ENCODE measurements around the gene CACFD1. TPM values are rescaled to one million over a fixed set of nuclear protein-coding genes. Genes with fewer than 3 reads are reported as not detected.

The CACFD1 gene
- total and polyA plus RNA-seq, 9 of the 15 experiments (the other 6 are each of a cell fraction or from before 2014, with no cell fraction given) = 0.11 to 1.4 (median 1.1) TPM; not detected in 2

GRCh38 chr9:133502112-133502511 lies 42.3 kb downstream of the CACFD1 start:
- H3K4me3 ChIP-seq = no peak overlapping the region
- FAIRE-seq (no peak), ATAC-seq (no peak), DNase-seq (ENCODE audit: extremely low read depth in 1 of 4, low spot score in 3 of 4) (no peak)
- H3K4me1 ChIP-seq (replicated peaks in 1 of 2; ENCODE audit: control insufficient read depth in 2 of 2, insufficient read depth in 2 of 2, low read length in 2 of 2) = peaks cover 20 to 21% of the 10 kb centered on the region in 2 experiments
- BruUV-seq (replicated peaks) = no TSS peak
- intact Hi-C loops (cut with micrococcal nuclease) = no loop called here
- H3K36me3 ChIP-seq (ENCODE audit: control insufficient read depth, insufficient read depth, low read length) = no peaks in the 10 kb centered on the region
- 27% methylated on average over 1 of the region's 1 CpG for WGBS (ENCODE audit: insufficient coverage, low coverage, missing lambda C conversion rate)
- no peak overlapping the region for H3K9ac ChIP-seq (ENCODE audit: insufficient read depth in 1 of 2, low read depth in 2 of 2, low read length in 2 of 2)
- in situ Hi-C loops (cut with MboI) = no loop called here
- peak; percentile 74; the same call in 1 of the 2 replicates for TF ChIP-seq ZFP30 (CRISPR knock-in tag; IDR thresholded peaks at IDR 0.05; ENCODE audit: borderline replicate concordance)
- TF ChIP-seq KLF6 (CRISPR knock-in tag; IDR thresholded peaks at IDR 0.05; ENCODE audit: borderline replicate concordance) = no peak
- TF ChIP-seq PCBP1 (IDR thresholded peaks at IDR 0.05; ENCODE audit: low read depth, low read length, poor library complexity, severe bottlenecking) = no peak
- TF ChIP-seq ZNF41 (CRISPR knock-in tag; conservative IDR thresholded peaks at IDR 0.05) = peak; percentile 98
- TF ChIP-seq CBX3 (IDR thresholded peaks at IDR 0.05; ENCODE audit: borderline replicate concordance in 1 of 2, low read length in 2 of 2) = peak in 1 of 2 experiments; percentile 84; a peak in 2 of 3 replicates
- peak in 1 of 2 experiments; percentile 43; a peak in 1 of 4 replicates for TF ChIP-seq TRIM24 (IDR thresholded peaks at IDR 0.05)
- peak; percentile 85 for TF ChIP-seq TRIM28 (IDR thresholded peaks at IDR 0.05)
- TF ChIP-seq MEF2D (tag; conservative IDR thresholded peaks at IDR 0.05; ENCODE audit: low read depth) = peak; percentile 80
- TF ChIP-seq AFF1 (IDR thresholded peaks at IDR 0.05; ENCODE audit: low read depth in 1 of 2, partially characterized antibody in 2 of 2) = peak in 1 of 2 experiments; percentile 95
- TF ChIP-seq KLF13 (tag; IDR thresholded peaks at IDR 0.05; ENCODE audit: borderline replicate concordance, low read depth) = no peak
- peak; percentile 85 for TF ChIP-seq ZNF280A (IDR thresholded peaks at IDR 0.05; ENCODE audit: low read depth, partially characterized antibody)
- peak; percentile 86 for TF ChIP-seq MEF2A (IDR thresholded peaks at IDR 0.05; ENCODE audit: control insufficient read depth, low read depth, low read length)
- H3K27me3 ChIP-seq (ENCODE audit: control insufficient read depth in 2 of 2, insufficient read depth in 2 of 2, low read length in 2 of 2) = peaks cover 6 to 29% of the 10 kb centered on the region in 2 experiments; a peak in 4 of 5 replicates
- ChIA-PET POLR2A (no interaction called here), CTCF (ENCODE audit: low intra/inter-chr PET ratio) (no interaction called here)
- H3K9me3 ChIP-seq (replicated peaks; ENCODE audit: control insufficient read depth, insufficient read depth, low read depth, low read length) = no peaks in the 10 kb centered on the region
- H3K79me2 ChIP-seq (ENCODE audit: control insufficient read depth, insufficient read depth, low read length) = no peaks in the 10 kb centered on the region
- no peaks in the 10 kb centered on the region for H3K9me1 ChIP-seq (ENCODE audit: control insufficient read depth, insufficient read depth, low read length)
- no peak overlapping the region for H2AFZ ChIP-seq (ENCODE audit: low read depth, low read length)
- no peak overlapping the region for H3K27ac ChIP-seq (ENCODE audit: extremely low read depth, low read depth, low read length)
- no peak overlapping the region for H3K4me2 ChIP-seq (ENCODE audit: insufficient read depth, low read length)
- 0 out of 2 replicates have a peak, but pooled peaks cover 4% of the 10 kb centered on the region for H4K20me1 ChIP-seq (replicated peaks; ENCODE audit: control insufficient read depth, insufficient read depth, low read length)
